SK-MEL-5 (cell line): ENCODE data around the gene PEX5L. TPM values are rescaled to one million over a fixed set of nuclear protein-coding genes. Genes with fewer than 3 reads are reported as not detected.

Source experiments
- DNase-seq: peaks from one replicate; pipeline ENCODE4 v3.0.0-alpha.2; 2016; ENCODE audit warnings: low read depth, low spot score
- in situ Hi-C: cut with HindIII; loops from 2 replicates; pipeline ENCODE4 v1.10.0; 2016; ENCODE audit warnings: low sequenced_read_pairs, high pct_unique_total_duplicates, low pct_unique_long_range_greater_than_20kb
- total RNA-seq: library from RNA; depleted of rRNA; stranded (reverse); fragments of >200 nt; shearing (Covaris generic); gene quantifications from 2 replicates; pipeline ENCODE4 v1.2.3, GENCODE V29; 2014

Gene PEX5L
- total RNA-seq, 1 experiment from 2014 or later = 0.21 TPM

- in situ Hi-C loops = no loop called here
- no peak for DNase-seq
Observed at GRCh38 chr3:179880868-179881267, 155.9 kb downstream of the PEX5L start.

DNA sequence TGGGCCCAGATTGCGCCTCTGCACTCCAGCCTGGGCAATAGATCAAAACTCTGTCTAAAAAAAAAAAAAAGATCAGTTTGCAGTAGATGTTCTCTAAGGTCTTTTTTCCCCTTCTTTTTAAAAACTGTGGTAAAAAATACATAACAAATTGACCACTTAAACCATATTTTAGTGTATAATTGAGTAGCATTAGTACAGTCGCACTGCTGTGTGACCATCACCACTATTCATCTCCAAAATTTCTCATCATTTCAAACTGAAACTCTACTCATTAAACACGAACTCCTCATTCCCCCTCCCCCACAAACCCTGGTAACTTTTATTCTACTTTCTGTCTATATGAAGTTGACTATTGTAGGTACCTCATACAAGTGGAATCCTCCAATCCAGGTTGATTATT is 160.3 kb downstream of the PEX5L start:
- DNase-seq = no peak
- in situ Hi-C loops = no loop called here

DNA sequence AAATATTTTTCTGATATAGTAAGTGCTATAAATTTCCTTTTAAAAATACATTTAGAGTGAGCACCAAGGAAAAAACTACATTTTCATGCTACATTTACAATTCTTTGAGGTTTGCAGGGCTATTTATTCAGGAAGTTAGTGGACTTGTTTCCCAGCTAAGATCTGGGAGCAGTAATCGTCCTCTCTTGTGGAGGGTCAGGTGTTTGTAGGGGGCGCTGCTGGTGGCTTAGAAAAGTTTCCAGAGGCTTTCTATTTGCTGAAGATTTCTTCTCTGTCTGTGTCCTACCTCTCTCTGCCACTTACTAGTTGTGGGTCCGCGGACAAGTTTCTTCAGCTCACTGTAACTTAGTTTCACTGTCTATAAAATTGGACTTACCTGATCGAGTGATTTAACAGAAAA is 163.9 kb downstream of the PEX5L start:
- in situ Hi-C loops = no loop called here
- DNase-seq = peak; percentile 11

DNA sequence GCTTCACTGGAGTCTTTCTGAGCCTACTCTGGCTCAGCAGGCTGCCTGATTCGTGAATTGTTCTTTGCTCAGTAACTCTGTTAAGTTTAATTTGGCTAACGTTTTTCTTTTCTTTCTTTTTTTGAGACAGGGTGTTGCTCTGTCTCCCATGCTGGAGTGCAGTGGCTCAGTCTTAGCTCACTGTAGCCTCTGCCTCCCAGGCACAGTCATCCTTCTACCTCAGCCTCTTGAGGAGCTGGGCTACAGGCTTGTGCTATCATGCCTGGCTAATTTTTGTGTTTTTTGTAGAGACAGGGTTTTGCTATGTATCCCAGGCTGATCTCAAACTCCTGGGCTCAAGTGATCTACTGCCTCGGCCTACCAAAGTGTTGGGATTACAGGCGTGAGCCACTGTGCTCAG is 165.0 kb downstream of the PEX5L start:
- DNase-seq = no peak
- in situ Hi-C loops = no loop called here

- no peak for DNase-seq
- in situ Hi-C loops = no loop called here
Observed at GRCh38 chr3:179868715-179869114, 168.0 kb downstream of the PEX5L start.

DNA sequence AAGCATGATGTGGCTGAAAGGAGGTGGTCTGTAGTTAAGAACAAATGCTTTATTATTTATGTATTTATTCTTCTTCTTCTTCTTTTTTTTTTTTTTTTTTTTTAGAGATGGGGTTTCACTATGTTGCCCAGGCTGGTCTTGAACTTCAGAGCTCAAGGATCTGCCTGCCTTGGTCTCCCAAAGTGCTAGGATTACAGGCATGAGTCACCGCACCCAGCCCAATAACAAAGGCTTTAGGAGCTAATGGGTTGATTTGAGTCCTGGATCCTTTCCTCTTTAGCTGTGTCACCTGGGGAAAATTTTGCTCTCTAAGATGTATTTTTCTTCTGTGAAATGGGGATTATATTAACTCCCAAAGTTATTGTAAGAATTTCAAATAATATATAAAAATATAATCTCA is 168.8 kb downstream of the PEX5L start:
- in situ Hi-C loops = no loop called here
- no peak for DNase-seq

- in situ Hi-C loops = no loop called here
- DNase-seq = no peak
Observed at GRCh38 chr3:179865861-179866505, 170.8 kb downstream of the PEX5L start.

DNA sequence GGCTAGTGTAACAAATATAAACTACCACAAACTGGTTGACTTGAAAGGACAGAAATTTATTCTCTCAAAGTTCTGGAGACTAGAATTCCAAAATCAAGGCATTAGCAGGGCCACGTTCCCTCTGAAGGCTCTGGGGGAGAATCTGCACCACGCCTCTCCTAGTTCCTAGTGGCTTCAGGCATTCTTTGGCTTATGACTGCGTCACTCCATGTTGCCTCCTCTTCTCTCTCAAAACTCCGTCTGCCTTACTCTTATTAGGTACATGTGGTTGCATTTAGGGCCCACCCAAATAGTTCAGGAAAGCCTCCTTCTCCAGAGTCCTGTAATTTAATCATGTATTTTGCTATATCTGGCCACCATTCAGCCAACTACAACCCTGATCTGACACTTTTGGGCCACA is 174.8 kb downstream of the PEX5L start:
- in situ Hi-C loops = no loop called here

GRCh38 chr3:179861292-179861691 is 175.4 kb downstream of the PEX5L start:
- in situ Hi-C loops = no loop called here
- DNase-seq = no peak

More for the DNA sequence above, 174.8 kb downstream of the PEX5L start:
- no peak for DNase-seq

DNA sequence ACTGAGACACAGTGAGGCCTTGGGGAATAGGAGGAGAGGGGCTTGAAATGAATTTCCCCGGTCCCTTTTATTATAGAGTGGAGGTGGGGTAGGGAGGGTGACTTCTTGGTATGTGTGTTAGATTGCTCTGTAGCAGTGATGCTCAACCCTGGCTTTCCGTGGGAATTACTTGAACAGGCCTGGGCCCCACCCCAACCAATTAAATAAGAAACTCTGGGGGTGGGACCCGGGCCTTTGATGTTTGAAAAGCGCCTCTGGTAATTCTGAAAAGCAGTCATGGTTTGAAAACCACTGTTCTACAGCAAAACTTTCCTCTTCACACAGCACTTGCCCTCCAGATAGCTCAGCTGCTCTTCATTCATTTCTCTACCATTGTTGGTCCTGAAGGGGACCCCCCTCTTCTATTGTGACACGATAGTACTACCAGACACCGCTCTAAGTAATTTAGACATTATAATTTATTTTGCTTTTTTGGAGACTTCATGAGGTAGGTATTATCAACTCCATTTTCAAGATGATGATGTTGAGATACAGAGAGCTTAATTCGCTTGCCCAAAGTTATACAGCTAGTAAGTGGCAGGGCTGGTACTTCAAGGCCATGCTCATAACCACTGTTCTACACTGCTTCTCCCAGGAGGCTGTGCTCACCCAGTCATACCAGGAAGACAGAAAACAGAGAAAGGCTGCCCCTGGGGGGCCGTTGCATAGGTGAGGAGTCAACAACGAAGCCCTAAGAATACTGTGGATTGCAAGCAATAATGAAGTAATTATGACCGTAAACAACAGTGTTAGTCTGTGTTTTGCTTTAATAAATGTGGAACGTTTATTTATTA is 176.2 kb downstream of the PEX5L start:
- in situ Hi-C loops = no loop called here
- no peak for DNase-seq

DNA sequence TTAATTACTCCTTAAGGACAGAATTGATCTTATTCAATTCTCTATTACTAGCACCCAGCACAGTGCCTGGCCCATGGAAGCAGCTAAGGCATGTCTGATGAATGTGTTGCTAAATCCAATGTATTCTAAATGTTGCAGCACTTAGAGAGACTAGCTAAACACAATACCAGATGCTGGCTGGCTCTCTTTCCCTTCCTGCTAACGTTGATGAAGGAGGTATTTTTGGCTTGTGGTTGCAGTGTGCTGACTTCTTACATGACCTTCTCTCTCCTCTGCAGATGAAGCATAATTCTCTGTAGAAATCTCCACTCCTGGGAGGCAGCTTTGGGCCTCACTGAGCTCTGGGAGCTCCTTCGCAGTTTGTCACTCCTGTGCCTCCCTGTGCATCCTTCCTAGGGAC is 183.6 kb downstream of the PEX5L start:
- DNase-seq = no peak
- in situ Hi-C loops = no loop called here

GRCh38 chr3:179852142-179852905 is 184.4 kb downstream of the PEX5L start:
- peak; percentile 54 for DNase-seq
- in situ Hi-C loops = no loop called here

DNA sequence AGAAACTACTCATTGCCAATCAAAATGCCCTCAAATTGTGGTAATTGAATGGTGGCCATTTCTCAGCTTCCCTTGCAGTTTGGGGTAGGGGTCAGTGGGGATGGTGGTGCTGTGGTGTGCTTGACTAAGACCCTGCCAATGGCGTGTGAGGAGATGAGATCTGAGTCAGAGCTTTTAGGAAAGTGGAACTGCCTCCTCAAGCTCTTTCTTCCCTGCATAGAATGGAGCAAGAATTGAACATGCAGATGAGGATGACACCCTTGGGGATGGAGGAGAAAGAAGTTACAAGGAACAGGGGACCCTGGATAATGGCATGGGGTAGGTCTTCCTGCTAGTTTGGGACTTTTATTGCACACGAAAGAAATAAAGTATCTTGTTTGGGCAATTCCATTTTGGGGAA is 188.0 kb downstream of the PEX5L start:
- in situ Hi-C loops = no loop called here

GRCh38 chr3:179842061-179842460 is 194.7 kb downstream of the PEX5L start:
- in situ Hi-C loops = no loop called here
- DNase-seq = no peak

More for the DNA sequence above, 188.0 kb downstream of the PEX5L start:
- no peak for DNase-seq

GRCh38 chr3:179840985-179841384 is 195.8 kb downstream of the PEX5L start:
- DNase-seq = peak; percentile 17
- in situ Hi-C loops = no loop called here

GRCh38 chr3:179837374-179837773 is 199.4 kb downstream of the PEX5L start:
- no peak for DNase-seq
- in situ Hi-C loops = no loop called here

DNA sequence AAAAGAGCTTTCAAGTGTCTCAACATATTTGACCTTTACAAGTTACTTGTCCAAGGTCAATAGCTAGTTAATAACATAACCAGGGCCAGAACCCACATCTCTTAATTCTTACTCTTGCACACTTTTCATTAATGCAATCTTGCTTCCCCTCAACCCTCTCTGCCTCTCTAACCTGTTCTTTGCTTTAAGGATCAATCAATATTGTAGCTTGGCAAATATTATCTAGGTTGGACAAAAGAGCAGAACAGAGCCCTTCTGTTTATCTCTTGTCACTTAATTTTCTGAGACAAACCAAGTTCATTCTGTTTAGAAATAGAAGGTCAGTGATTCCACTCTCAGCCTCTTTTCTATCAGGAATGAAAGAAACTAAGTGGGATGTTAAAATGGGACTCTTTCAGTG is 203.4 kb downstream of the PEX5L start:
- in situ Hi-C loops = no loop called here
- DNase-seq = no peak

DNA sequence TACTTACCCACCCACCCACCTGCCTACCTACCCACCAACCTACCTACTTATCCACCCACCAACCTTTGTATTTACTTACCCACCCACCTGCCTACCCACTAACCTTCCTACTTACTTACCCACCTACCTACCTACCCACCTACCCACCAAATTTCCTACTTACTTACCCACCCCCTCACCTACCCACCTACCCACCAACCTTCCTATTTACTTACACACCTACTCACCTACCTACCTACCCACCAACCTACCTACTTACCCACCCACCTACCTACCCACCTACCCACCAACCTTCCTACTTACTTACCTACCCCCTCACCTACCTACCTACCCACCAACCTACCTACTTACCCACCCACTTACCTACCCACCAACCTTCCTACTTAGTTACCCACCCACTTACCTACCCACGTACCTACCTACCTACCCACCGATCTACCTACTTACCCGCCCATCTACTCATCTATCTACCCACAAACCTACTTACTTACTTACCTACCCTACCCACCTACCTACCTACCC is 204.3 kb downstream of the PEX5L start:
- in situ Hi-C loops = no loop called here
- DNase-seq = no peak
